C4-2B (cell line): Measurements from ENCODE around the gene BTAF1.

Experiments
- H3K27ac ChIP-seq: fragments of 450-650 bp; 2 replicates; pipeline ENCODE4 v1.5.1; 2017
- ZFX ChIP-seq: fragments of 450-650 bp; IDR thresholded peaks from 2 replicates; pipeline ENCODE4 v1.6.1; 2017
- TF ChIP-seq, protein P1 (sequence below): fragments of 450-650 bp; conservative IDR thresholded peaks from 2 replicates; pipeline ENCODE4 v1.5.1; 2017; ENCODE audit warnings: mild to moderate bottlenecking

Gene BTAF1

GRCh38 chr10:91932737-91933136, 9.2 kb downstream of the BTAF1 start:
- H3K27ac ChIP-seq, result no peak overlapping the region
- TF ChIP-seq, protein P1, sequence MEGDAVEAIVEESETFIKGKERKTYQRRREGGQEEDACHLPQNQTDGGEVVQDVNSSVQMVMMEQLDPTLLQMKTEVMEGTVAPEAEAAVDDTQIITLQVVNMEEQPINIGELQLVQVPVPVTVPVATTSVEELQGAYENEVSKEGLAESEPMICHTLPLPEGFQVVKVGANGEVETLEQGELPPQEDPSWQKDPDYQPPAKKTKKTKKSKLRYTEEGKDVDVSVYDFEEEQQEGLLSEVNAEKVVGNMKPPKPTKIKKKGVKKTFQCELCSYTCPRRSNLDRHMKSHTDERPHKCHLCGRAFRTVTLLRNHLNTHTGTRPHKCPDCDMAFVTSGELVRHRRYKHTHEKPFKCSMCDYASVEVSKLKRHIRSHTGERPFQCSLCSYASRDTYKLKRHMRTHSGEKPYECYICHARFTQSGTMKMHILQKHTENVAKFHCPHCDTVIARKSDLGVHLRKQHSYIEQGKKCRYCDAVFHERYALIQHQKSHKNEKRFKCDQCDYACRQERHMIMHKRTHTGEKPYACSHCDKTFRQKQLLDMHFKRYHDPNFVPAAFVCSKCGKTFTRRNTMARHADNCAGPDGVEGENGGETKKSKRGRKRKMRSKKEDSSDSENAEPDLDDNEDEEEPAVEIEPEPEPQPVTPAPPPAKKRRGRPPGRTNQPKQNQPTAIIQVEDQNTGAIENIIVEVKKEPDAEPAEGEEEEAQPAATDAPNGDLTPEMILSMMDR, result no peak; the same call in 1 of the 2 replicates
- no peak for TF ChIP-seq ZFX

- no peak overlapping the region for H3K27ac ChIP-seq
- TF ChIP-seq ZFX, result no peak
- TF ChIP-seq, protein P1, result no peak
Observed at GRCh38 chr10:91935886-91936285, 12.3 kb downstream of the BTAF1 start.

DNA sequence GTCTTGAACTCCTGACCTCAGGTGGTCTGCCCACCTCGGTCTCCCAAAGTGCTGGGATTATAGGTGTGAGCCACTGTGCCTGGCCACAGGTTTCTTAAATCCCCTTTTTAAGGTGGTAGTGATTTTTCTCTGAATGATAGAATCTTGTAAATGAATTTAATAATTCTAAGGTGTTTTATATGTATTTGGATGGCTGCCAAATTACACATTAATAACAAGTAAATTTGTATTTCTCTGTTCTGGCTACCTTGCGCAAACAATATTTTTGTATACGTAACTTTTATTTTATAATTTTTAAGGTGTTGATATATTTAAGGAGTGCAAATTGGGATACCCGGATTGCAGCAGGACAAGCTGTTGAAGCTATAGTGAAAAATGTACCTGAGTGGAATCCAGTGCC, 16.1 kb downstream of the BTAF1 start:
- H3K27ac ChIP-seq, result no peak overlapping the region
- TF ChIP-seq ZFX, result no peak
- TF ChIP-seq, protein P1, result no peak

- TF ChIP-seq ZFX, result no peak
- TF ChIP-seq, protein P1, result no peak
- H3K27ac ChIP-seq, result no peak overlapping the region
Observed at GRCh38 chr10:91941426-91941825, 17.9 kb downstream of the BTAF1 start.

DNA sequence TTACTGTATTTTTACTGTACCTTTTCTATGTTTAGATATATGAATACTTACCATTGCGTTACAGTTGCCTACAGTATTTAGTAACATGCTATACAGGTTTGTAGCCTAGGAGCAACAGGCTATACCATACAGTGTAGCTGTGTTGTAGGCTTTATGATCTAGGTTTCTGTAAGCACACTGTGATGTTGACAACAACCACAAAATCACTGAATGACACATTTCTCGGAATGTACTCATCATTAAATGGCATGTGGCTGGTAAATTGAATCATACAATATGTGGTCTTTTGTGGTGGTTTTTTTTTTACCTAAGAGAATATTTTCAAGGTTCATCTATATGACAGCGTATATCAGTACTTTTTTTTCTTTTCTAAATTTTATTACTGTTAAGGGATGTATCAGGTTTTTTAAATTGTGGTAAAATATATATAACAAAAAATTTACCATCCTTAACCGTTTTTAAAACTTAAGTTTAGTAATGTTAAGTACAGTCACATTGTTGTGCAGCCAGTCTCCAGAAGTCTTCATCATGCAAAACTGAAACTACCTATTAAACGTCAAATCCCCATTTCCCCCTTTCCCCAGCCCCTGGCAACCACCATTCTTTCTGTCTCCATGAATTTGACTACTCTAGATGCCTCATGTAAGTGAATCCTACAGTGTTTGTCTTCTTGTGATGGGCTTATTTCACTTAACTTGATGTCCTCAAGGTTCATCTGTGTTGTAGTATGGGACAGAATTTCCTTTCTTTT, 21.5 kb downstream of the BTAF1 start:
- TF ChIP-seq, protein P1, result no peak
- TF ChIP-seq ZFX, result no peak
- no peak overlapping the region for H3K27ac ChIP-seq

GRCh38 chr10:91953600-91954160, 30.1 kb downstream of the BTAF1 start:
- TF ChIP-seq, protein P1, result no peak
- no peak for TF ChIP-seq ZFX
- no peak overlapping the region for H3K27ac ChIP-seq

- TF ChIP-seq, protein P1, result no peak
- TF ChIP-seq ZFX, result no peak
- H3K27ac ChIP-seq, result no peak overlapping the region
Observed at GRCh38 chr10:91955114-91955513, 31.5 kb downstream of the BTAF1 start.
